Activated CD4-positive, alpha-beta T cell treated with anti-CD3 and anti-CD28 coated beads, Interleukin-2, amount 50 U/mL, for 16 hours (primary cell): ENCODE results near the gene ITGB2.

Experiments
- DNase-seq: peaks from one replicate; pipeline ENCODE4 v3.0.0-alpha.2; 2020

The ITGB2 gene

GRCh38 chr21:44894687-44895302, 25.9 kb downstream of the ITGB2 start:
- DNase-seq, result no peak

DNA sequence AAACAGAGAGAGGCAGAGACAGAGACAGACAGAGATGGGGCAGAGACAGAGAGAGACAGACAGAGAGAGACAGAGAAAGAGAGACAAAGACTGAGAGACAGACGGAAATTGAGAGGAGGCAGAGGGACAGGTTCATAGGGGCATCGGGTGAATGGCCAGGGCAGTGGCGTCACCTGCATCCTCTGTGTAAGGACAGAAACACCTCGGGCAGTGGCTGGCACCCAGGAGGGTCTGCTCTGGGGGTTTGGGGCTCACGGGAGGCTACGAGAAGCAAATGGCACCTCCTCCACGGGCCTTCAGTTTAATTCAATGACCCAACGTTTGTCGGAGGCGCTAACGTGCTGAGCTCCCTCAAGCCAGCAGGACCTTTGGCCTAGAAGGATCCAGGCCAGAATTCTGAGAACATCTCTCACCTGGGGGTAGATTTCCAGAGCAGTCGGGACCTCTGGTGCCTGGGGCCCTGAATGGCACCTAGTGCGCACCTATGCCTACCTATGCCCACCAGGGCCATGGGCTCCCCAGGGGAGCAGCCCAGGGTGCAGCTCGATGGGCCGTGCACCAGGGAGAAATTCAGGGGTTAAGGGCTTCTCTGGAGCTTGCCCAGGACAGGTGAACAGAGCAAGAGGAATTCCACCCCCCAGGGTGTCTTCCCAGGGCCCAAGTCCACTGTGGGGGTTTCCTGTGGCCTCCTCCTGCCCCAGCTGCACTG, 26.6 kb downstream of the ITGB2 start:
- no peak for DNase-seq

DNA sequence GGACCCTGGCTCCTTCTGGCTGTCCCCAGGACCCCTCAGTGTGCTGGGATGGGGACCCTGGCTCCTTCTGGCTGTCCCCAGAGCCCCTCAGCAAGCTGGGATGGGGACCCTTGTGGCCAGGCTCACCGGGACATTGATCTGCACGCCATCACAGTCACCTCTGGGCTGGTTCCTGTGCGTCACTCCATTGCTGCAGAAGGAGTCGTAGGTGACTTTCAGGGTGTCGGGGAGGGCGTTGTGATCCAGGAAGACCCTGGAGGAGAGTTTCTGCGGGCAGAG, 27.5 kb downstream of the ITGB2 start:
- DNase-seq, result no peak

DNA sequence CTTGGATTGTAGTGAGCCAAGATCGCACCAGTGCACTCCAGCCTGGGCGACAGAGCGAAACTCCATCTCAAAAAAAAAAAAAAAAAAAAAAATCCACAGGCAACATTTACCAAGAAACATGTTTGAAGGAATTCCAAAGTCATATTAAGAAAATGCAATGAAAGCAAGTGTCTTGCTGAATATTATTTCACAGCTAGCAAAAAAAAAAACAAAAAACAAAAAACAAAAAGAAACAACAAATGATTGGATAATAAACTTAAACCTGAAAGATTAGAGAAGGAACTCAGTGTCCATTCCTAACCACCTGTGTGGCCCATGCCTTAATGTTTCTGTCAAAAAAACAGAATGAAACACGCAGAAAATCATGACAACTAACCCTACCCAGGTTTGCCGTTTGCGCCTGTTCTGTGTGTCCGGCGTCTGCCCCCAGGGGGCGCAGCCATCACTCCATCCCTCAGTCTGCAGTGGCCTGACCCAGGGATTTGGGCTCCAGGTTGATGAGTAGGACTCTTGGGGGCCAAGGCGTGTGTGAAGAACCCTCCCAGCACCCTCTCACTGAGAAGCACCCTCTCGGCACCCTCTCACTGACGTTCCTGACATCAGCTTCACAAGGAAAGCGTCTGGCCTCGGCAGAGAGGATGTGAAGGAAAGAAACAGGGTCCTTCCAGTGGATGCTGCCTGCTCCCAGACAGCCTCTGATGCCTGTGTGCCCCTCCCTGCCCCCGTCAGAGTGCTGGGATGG, 28.0 kb downstream of the ITGB2 start:
- peak; percentile 76 for DNase-seq

- DNase-seq, result no peak
Measured at GRCh38 chr21:44892095-44892494, 28.6 kb downstream of the ITGB2 start.

GRCh38 chr21:44891631-44892031, 29.1 kb downstream of the ITGB2 start:
- DNase-seq, result no peak

GRCh38 chr21:44890961-44891541, 29.6 kb downstream of the ITGB2 start:
- DNase-seq, result no peak

DNA sequence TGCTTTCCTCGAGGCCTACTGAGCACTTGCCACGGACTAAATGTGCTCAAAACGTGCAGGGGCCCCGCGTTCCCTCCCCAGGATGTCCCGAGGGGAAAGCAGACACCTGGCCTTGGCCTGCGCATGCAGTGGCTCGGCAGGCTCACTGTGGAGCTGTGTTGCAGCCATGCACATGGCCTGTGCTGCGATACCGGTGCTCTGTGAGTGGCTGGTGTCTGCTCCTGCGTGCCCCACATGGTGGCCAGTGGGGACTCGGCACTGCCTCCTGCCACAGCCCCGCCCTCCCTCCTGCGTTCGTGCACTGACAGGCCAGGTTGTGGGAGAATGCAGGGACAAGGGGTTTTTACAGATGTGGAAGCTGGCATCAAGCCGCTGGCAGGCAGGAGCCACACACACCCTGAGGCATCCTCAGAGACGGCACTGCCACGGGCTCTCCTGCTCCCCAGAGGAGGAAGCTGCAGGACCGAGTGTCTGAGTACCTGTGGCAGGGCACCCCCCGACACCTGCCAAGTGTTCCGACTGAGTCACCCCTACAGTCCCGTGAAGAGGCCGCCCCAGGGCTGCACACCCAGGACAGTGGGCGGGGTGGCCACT, 30.3 kb downstream of the ITGB2 start:
- no peak for DNase-seq

DNA sequence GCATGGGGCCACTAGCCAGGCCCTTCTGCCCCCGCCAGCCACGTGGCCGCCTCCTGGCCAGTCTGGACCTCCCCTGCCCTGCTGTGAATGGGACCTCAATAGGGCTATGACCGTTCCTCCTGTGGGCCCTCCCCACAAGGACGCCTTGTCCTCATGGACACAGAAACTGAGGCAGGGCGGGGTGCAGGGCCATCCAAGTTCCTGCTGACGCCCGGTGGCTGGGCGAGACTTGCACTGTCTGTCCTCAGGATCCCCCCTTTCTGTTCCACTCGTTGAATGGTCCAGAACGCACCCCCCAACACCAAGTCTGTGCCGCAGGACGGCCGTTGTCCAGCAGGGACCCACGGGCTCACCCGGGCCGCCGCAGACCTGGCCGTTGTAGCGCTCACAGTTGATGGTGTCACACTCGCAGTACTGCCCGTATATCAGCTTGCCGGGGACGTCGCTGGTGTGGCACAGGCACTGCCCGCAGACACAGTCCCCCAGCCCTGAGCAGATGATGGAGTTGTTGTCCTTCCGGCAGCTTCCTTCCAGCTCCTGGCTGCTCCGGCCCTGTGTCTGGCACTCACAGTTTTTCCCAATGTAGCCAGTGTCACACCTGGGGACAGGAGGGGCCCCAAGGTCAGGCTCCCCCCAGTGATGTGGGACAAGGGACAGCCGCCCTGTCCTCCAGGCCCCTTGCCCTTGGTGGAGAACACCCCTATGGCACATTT, 30.9 kb downstream of the ITGB2 start:
- DNase-seq, result no peak

GRCh38 chr21:44888581-44889550, 31.8 kb downstream of the ITGB2 start:
- DNase-seq, result no peak

GRCh38 chr21:44887807-44888580, 32.7 kb downstream of the ITGB2 start:
- DNase-seq, result no peak

- no peak for DNase-seq
Measured at GRCh38 chr21:44887126-44887806, 33.4 kb downstream of the ITGB2 start.

GRCh38 chr21:44886113-44887075, 34.3 kb downstream of the ITGB2 start:
- no peak for DNase-seq

DNA sequence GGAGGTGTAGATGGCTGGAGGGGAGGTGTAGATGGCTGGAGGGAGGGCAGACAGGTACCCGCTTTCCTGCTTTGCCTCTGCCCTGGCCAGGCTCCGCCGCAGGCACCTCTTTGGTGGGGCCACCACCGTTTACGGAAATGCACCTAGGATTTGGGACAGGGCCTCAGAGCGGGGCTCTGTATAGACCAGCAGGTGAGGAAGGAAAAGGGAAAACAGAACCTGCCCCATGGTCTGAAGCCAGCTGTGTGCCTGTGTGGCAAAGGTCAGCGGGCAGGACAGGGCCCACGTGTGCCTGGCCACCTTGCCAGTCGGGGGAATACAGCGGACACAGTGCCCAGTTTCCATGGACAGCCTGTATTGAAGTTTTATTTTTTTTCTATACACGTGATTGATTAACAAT, 35.1 kb downstream of the ITGB2 start:
- no peak for DNase-seq

DNA sequence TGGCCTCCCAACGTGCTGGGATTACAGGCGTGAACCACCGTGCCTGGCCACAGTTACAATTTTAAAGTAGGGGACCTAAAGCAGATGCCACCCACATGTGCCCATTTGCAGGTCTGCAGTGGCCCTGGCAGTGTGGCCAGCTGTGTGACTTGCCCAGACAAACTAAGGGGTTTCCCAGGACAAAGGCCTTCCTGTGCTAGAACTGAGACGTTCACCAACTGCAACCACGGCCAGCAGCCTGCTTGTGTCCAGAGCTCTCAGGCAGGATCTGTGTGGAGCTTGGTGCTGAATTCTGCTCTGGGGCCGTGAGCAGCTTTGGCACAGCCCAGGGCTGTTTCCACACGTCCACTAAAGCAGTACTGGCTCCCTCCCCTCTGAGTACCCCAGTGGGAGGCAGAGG, 36.6 kb downstream of the ITGB2 start:
- no peak for DNase-seq

GRCh38 chr21:44883250-44883649, 37.4 kb downstream of the ITGB2 start:
- DNase-seq, result no peak

DNA sequence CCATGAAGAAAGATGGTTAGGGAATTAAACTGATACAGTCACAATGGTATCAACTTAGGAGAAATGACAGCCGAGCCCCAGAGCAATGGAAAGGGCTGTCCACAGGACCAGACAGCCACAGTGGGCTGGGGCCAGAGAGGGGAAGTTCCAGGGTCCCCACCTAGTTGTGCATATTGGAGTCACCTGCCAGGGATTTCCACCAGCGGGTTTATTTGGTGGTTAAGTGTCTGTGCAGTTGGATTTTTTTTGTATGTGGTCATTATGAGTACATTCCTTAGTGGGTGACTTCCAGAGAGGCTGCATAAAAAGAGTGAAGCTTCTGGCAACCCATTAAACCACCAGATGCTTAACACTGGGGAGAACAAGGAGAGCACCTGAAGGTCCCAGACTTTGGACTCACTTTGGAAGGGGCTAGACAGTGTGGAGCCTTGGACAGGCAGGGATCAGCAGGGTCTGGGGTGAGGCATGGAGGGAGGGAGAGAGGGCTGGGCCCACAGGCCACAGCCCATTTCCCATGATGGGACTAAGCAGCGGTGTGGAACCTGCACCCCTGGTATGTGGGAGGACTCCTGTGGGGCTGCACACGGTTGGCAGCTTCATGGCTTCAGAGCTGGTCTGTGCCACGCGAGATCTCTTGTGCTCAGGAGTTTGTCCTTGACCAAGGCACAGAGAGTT, 39.4 kb downstream of the ITGB2 start:
- no peak for DNase-seq

- DNase-seq, result no peak
Measured at GRCh38 chr21:44880405-44881197, 40.1 kb downstream of the ITGB2 start.
